Mammary epithelial cell (primary cell): Measurements from ENCODE around the gene SEMA4C.

Source experiments
- CTCF ChIP-seq, 2 donors: IDR thresholded peaks in 1 of 2; conservative IDR thresholded peaks in 1 of 2; 2 replicates each; pipeline ENCODE4 v1.5.1; 2011 to 2012; ENCODE audit warnings: inconsistent platforms in 2 of 2, low read length in 2 of 2, mild to moderate bottlenecking in 2 of 2, control low read depth in 1 of 2, low read depth in 1 of 2; ENCODE audit not compliant: insufficient read depth in 1 of 2; ENCODE audit errors: extremely low read depth in 1 of 2
- EZH2 ChIP-seq: IDR thresholded peaks from 2 replicates; pipeline ENCODE4 v1.6.1; 2012; ENCODE audit warnings: low read length, inconsistent platforms, borderline replicate concordance

GRCh38 chr2:96819128-96819875 is 50.6 kb downstream of the SEMA4C start:
- TF ChIP-seq CTCF (conservative IDR thresholded peaks at IDR 0.05 in 1 of 2, IDR thresholded peaks at IDR 0.05 in 1 of 2; ENCODE audit: extremely low read depth in 1 of 2, insufficient read depth in 1 of 2, low read depth in 1 of 2, low read length in 2 of 2) = no peak
- TF ChIP-seq EZH2 = no peak
